Endodermal cell (in vitro differentiated cells): ENCODE results near the gene CASZ1. TPM values are rescaled to one million over a fixed set of nuclear protein-coding genes. Genes with fewer than 3 reads are reported as not detected.
A peak's percentile ranks its signal among the peaks of the same experiment; 100 is the strongest.

ENCODE experiments used
- DNase-seq: peaks from one replicate; pipeline ENCODE4 v3.0.0-alpha.2; 2017
- H3K27ac ChIP-seq: 2 replicates; pipeline ENCODE4 v1.5.1; 2013; ENCODE audit warnings: mild to moderate bottlenecking, low read depth, low read length, moderate library complexity
- H3K27me3 ChIP-seq: 2 replicates; pipeline ENCODE4 v1.6.1; 2013; ENCODE audit warnings: mild to moderate bottlenecking, low read length, moderate library complexity; ENCODE audit not compliant: insufficient read depth, control insufficient read depth, poor library complexity, severe bottlenecking
- H3K36me3 ChIP-seq: 2 replicates; pipeline ENCODE4 v1.7.0; 2013; ENCODE audit warnings: mild to moderate bottlenecking, low read length, moderate library complexity; ENCODE audit not compliant: control insufficient read depth, insufficient read depth
- H3K4me1 ChIP-seq: one replicate; pipeline ENCODE4 v1.7.0; 2013; ENCODE audit warnings: low read length; ENCODE audit not compliant: control insufficient read depth, insufficient read depth
- H3K4me3 ChIP-seq: 2 replicates; pipeline ENCODE4 v1.5.1; 2013; ENCODE audit warnings: mild to moderate bottlenecking, low read length, moderate library complexity
- H3K9ac ChIP-seq: 2 replicates; pipeline ENCODE4 v1.6.1; 2013; ENCODE audit warnings: mild to moderate bottlenecking, low read length, moderate library complexity; ENCODE audit not compliant: poor library complexity, severe bottlenecking; ENCODE audit errors: extremely low read depth
- H3K9me3 ChIP-seq: 2 replicates; pipeline ENCODE4 v1.6.1; 2013; ENCODE audit warnings: mild to moderate bottlenecking, low read length, moderate library complexity; ENCODE audit not compliant: control insufficient read depth
- H3K27ac Mint-ChIP-seq: 2 replicates; pipeline ENCODE4 v1.8.0; 2020; ENCODE audit warnings: mixed read lengths
- H3K27me3 Mint-ChIP-seq: 2 replicates; pipeline ENCODE4 v1.8.0; 2021; ENCODE audit warnings: mild to moderate bottlenecking, mixed read lengths; ENCODE audit not compliant: insufficient read depth
- H3K36me3 Mint-ChIP-seq: 2 replicates; pipeline ENCODE4 v1.8.0; 2020; ENCODE audit warnings: low read depth, mixed read lengths
- H3K4me1 Mint-ChIP-seq: 2 replicates; pipeline ENCODE4 v1.8.0; 2020; ENCODE audit warnings: mixed read lengths
- H3K4me3 Mint-ChIP-seq: 2 replicates; pipeline ENCODE4 v1.8.0; 2020; ENCODE audit warnings: mild to moderate bottlenecking, moderate library complexity, mixed read lengths
- H3K9me3 Mint-ChIP-seq: 2 replicates; pipeline ENCODE4 v1.8.0; 2020; ENCODE audit warnings: mild to moderate bottlenecking, mixed read lengths
- WGBS, 2 experiments: methylation state at CpG; one replicate each; pipeline versions ENCODE4 v1.1.5 to v1.1.7; 2013; ENCODE audit warnings: missing lambda C conversion rate in 2 of 2, mixed read lengths in 1 of 2; ENCODE audit not compliant: insufficient coverage in 1 of 2, insufficient read length in 1 of 2; 5-methylcytosine and 5-hydroxymethylcytosine counted together
- total RNA-seq, 2 donors: library from RNA; stranded (reverse); fragmentation: NEBNext Ultra II Directional in 1 of 2; extraction: Animal tissue kit (Norgen Biotek cat#: 25700) in 1 of 2; gene quantifications; 2 replicates in 1 of 2; 3 replicates in 1 of 2; pipeline ENCODE4 v1.2.1, GENCODE V29; 2021
- TF ChIP-seq, protein P1 (sequence below): fragments of 200-600 bp; sonication (generic); conservative IDR thresholded peaks from 2 replicates; pipeline ENCODE4 v1.5.0; 2021; ENCODE audit warnings: antibody characterized with exemption, mild to moderate bottlenecking

The CASZ1 gene
- total RNA-seq, 2 donors from 2014 or later, result 3.5 to 5.9 TPM

DNA sequence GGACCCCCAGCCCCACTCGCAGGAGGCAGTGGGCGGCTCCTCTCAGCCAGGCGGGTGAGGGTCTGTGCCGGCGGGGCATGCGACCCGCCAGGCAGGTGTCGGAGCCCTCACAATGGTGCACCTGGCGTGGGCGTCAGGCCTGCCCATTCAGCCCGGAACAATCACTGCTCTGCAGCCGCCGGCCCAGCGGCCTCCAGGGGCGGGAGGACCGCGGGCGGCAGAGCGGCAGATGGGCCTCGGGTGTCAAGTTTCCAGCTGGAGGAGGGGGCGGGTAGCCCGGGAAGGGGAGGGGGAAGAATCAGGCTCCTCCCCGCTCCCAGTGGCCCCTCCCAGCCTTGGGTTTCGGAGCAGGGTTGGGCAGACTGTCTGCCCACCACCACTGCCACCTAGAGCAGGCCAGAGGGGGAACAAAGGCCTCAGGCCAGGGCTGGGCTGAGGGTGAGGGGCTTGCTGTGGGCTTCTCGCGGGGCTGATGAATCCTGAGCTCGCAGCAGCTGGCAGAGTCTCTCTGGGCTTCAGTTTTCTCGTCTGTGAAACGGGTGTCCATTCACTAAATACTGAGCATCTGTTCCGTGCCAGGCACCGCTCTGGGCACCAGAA lies 39.5 kb upstream of the CASZ1 start:
- no peak overlapping the region for H3K27ac Mint-ChIP-seq
- TF ChIP-seq, protein P1, sequence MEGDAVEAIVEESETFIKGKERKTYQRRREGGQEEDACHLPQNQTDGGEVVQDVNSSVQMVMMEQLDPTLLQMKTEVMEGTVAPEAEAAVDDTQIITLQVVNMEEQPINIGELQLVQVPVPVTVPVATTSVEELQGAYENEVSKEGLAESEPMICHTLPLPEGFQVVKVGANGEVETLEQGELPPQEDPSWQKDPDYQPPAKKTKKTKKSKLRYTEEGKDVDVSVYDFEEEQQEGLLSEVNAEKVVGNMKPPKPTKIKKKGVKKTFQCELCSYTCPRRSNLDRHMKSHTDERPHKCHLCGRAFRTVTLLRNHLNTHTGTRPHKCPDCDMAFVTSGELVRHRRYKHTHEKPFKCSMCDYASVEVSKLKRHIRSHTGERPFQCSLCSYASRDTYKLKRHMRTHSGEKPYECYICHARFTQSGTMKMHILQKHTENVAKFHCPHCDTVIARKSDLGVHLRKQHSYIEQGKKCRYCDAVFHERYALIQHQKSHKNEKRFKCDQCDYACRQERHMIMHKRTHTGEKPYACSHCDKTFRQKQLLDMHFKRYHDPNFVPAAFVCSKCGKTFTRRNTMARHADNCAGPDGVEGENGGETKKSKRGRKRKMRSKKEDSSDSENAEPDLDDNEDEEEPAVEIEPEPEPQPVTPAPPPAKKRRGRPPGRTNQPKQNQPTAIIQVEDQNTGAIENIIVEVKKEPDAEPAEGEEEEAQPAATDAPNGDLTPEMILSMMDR, result peak; percentile 56
- Histone ChIP-seq H3K9ac (no peak overlapping the region), H3K36me3 (no peaks in the 10 kb centered on the region), H3K4me3 (no peak overlapping the region), H3K4me1 (no peaks in the 10 kb centered on the region), H3K9me3 (no peaks in the 10 kb centered on the region), H3K27ac (peak overlapping the region; percentile 61), H3K27me3 (no peaks in the 10 kb centered on the region)
- DNase-seq, result peak; percentile 98
- peaks cover 11% of the 10 kb centered on the region for H3K27me3 Mint-ChIP-seq
- no peaks in the 10 kb centered on the region for H3K9me3 Mint-ChIP-seq
- peak overlapping the region; percentile 20 for H3K4me3 Mint-ChIP-seq
- no peaks in the 10 kb centered on the region for H3K4me1 Mint-ChIP-seq
- WGBS, 2 experiments, result 15 to 23% methylated on average over 17 to 31 of the region's 31 CpGs
- H3K36me3 Mint-ChIP-seq, result no peaks in the 10 kb centered on the region

DNA sequence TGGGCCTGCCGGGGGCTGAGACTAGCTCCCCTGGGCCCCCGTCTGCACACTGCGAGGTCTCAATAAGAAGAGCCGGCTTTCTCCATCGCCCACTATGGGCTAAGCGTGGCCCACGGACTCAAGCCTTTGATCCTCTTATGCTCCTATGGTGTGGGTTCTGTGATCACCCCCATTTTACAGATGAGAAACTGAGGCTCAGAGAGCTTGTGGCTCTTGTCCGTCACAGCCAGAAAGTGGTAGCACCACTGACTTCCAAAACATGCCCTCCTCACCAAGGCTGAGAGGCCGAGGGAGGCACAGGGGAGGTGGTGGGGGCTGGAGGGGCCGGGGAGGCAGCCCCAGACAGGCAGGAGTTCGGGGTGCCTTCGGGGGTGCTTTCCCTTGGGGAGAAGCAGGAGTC lies 39.0 kb upstream of the CASZ1 start:
- no peaks in the 10 kb centered on the region for H3K9me3 Mint-ChIP-seq
- Histone ChIP-seq H3K9me3 (no peaks in the 10 kb centered on the region), H3K36me3 (no peaks in the 10 kb centered on the region), H3K27ac (peak overlapping the region; percentile 61), H3K9ac (no peak overlapping the region), H3K4me1 (no peaks in the 10 kb centered on the region), H3K4me3 (no peak overlapping the region), H3K27me3 (no peaks in the 10 kb centered on the region)
- H3K36me3 Mint-ChIP-seq, result no peaks in the 10 kb centered on the region
- no peaks in the 10 kb centered on the region for H3K4me1 Mint-ChIP-seq
- H3K27me3 Mint-ChIP-seq, result peaks cover 11% of the 10 kb centered on the region
- no peak for DNase-seq
- TF ChIP-seq, protein P1, result no peak
- 19 to 33% methylated on average over 5 to 12 of the region's 12 CpGs for WGBS, 2 experiments
- no peak overlapping the region for H3K27ac Mint-ChIP-seq
- peak overlapping the region; percentile 20 for H3K4me3 Mint-ChIP-seq

DNA sequence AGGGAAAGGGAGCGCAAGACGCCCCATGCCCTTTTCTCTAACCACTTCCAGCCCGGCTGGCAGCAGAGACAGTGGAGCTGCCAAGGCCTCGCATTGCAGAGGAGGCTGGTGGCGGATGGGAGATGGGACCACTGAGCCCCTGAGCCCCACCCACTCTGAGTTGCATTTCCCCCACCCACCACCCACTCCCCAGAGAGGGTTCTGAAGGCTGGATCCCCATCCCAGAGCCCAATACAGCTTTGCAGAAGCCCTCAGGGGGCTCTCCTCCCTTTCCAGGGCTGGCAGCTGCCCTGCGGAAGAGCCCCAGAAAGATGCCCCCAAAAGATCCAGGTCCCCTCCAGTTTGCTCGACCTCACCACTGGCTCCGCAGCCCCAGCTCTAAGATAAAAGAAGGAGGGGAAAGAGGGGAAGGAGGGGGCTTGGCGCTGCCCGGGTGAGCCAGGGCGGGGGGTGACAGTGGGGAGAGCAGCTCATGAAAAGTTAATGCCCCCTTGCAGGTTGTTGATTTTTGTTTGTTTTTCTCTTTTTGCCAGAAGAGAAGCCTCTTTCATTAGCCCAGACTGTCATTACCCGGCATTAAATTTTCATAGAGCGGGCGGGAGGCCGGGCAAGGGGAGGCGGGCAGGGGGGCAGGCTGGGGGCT lies 38.4 kb upstream of the CASZ1 start:
- H3K27ac Mint-ChIP-seq, result no peak overlapping the region
- Histone ChIP-seq H3K27ac (peak overlapping the region; percentile 61), H3K9ac (no peak overlapping the region), H3K4me3 (no peak overlapping the region), H3K36me3 (no peaks in the 10 kb centered on the region), H3K4me1 (no peaks in the 10 kb centered on the region), H3K27me3 (no peaks in the 10 kb centered on the region), H3K9me3 (no peaks in the 10 kb centered on the region)
- WGBS, 2 experiments, result 43 to 55% methylated on average over 5 to 16 of the region's 16 CpGs
- no peaks in the 10 kb centered on the region for H3K36me3 Mint-ChIP-seq
- H3K4me1 Mint-ChIP-seq, result no peaks in the 10 kb centered on the region
- no peak overlapping the region for H3K4me3 Mint-ChIP-seq
- no peaks in the 10 kb centered on the region for H3K9me3 Mint-ChIP-seq
- TF ChIP-seq, protein P1, result no peak
- peaks cover 11% of the 10 kb centered on the region for H3K27me3 Mint-ChIP-seq
- no peak for DNase-seq
